GM21360 (cell line): ENCODE results near the gene FEM1C.

ENCODE experiments used
- ATAC-seq: cut with Tn5 transposase; IDR thresholded peaks from one replicate; pipeline ENCODE4 v1.9.1; 2021; ENCODE audit warnings: mild to moderate bottlenecking, moderate library complexity; ENCODE audit not compliant: unreplicated experiment

FEM1C gene, protein sequence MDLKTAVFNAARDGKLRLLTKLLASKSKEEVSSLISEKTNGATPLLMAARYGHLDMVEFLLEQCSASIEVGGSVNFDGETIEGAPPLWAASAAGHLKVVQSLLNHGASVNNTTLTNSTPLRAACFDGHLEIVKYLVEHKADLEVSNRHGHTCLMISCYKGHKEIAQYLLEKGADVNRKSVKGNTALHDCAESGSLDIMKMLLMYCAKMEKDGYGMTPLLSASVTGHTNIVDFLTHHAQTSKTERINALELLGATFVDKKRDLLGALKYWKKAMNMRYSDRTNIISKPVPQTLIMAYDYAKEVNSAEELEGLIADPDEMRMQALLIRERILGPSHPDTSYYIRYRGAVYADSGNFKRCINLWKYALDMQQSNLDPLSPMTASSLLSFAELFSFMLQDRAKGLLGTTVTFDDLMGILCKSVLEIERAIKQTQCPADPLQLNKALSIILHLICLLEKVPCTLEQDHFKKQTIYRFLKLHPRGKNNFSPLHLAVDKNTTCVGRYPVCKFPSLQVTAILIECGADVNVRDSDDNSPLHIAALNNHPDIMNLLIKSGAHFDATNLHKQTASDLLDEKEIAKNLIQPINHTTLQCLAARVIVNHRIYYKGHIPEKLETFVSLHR

DNA sequence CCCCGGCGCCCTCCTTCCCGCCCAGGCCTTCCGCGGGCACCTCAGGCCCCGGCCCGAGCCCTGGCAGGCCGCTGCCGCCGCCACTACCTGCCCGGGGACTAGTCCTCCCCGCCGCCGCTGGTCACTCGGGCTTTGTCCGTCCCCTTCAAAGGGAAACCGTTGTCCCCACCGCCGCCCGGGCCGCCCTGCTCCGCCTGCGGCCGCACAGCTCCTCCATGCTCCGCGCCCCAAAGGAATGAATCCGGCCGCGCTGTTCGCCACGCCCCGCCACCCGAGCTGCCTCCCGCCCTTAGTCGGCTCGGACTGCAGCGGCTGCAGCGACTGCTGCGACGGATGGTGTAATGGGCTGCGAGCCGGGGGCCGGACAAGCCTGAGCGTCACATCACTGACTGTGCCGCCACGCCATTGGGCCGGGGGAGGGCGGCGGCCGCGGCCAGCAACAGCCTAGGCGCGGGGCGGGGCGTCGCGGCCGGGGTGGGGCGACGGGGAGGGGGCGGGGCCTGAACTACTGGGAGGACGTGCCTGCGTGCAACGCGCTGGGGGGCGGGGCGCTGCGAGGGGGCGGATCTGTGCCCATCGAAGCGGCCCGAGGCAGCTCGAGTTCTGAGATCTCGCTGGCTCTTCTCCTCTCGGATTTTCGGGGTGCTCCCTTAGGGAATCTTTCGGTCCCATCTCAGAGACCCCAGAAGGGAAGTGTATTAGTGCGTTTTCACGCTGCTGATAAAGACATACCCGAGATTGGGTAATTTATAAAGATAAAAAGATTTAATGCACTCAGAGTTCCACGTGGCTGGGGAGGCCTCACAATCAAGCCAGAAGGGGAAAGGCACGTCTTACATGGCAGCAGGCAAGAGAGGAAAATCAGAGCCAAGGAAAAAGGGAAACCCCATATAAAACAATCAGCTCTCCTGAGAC is at the start of gene FEM1C:
Gene FEM1C, minus strand, starts transcription at position 340 of the 915 bp plus-strand sequence. CDS start 1,282 bp downstream, outside the sequence.
- ATAC-seq: peak; percentile 95

DNA sequence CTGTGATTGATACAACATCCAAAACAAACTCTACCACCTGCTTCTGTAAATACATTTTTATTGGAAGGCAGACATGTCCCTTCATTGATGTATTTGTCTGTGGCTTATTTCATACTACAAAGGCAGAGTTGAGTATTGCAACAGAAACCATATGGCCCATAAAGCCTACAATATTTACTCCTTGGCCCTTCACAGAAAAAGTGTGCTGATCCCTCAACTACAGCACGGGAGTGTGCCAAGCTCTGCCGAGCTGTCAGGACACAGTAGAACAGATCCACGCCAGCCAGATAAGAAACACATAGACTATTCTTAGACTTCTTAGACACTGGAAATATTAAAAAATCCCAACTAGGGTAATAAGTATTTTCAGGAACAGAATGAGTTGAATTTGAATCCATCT is 44.5 kb upstream of the FEM1C start:
- ATAC-seq: no peak

DNA sequence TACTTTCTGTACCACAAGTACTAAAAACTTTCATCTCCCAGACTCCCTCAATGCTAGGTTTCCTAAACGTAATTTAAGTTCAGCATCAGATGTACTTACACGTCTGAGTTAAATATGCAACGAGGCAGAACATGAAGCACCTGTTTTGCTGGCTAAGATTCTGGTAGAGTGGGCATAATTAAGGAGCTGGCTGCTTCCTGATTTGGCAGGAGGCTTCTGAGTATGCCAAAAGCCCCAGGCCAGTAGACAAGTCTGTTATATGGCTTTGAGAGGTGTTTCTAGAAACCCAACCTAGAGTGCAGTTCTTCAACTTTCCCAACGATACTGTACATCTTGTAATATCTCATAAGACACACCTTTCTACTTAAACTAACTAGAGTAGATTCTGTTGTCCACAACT is 44.1 kb upstream of the FEM1C start:
- no peak for ATAC-seq

GRCh38 chr5:115586525-115587146 is 42.1 kb upstream of the FEM1C start:
- ATAC-seq: no peak

DNA sequence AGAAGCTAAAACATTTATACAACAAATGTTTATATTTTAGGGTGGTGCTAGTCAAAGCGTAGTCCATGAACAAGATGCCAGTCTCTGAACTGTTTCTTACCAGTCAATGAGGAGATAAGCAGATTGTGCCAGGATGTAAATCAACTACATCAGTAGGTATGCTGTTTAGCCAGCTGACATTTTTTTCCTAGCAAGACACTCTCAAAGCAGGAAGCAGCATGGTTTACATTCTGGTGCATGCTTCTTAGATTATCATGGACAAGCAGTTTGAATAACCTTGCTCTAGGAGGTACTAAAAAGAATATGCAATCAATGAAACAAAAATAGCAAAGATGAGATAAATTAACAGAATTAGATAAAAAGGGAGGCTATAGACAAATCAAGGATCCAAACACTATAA is 40.7 kb upstream of the FEM1C start:
- no peak for ATAC-seq

DNA sequence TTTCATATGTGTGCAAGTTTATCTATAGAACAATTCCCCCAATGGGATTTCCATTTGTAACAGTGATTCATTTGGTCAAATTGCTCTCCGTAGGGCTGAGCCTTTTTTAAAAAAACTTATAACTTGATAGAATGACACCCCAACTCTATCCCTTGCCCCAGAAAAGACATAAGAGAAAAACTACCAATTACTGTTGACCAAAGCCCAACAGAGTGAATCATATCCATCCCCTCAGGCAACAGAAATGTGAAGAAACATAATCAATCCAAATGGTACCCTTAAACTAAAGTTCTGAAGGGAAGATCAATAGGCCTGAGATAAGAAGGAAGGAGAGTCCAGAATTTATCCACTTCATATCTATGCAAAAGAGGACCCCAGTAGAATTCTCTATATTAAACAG is 39.9 kb upstream of the FEM1C start:
- no peak for ATAC-seq

DNA sequence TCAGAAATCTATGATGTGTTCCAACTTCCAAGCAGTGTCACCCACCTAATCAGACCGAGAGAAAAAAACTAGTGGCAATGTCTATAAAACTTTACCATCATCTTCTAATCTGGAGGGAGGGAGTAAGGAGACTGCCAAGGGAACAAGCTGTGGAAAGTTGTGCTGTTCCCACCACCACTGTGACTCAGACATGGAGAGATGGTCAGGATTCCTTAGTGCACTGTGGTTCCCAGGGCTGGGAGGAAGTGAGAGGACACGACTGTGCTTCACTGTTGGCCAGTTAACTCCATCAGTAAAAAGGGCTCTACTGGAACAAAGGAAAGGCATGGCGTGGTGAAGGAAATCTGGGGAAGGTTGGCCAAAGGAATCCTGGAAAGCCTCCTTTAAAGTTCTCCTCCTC is 38.9 kb upstream of the FEM1C start:
- ATAC-seq: no peak

- no peak for ATAC-seq
Observed at GRCh38 chr5:115580941-115581340, 36.4 kb upstream of the FEM1C start.

DNA sequence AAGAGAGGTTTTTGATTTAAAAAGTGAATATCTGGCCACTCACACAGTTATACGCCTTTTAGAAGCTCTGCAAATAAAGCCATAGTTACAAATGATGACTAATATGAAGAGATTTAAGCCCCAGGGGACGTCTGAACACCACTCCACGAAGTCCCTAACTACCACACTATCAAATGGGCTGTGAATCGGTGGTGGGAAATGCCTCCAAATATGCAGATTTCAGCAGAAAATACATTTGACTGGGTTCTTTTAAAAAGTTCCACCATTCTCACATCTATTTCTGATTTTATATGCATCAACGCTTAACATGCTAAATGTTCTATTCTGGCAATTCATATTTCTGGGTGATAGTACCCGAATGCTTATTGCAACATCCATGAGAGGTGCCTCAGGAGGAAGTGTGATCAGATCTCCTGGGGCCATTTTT is 35.2 kb upstream of the FEM1C start:
- ATAC-seq: peak; percentile 64

DNA sequence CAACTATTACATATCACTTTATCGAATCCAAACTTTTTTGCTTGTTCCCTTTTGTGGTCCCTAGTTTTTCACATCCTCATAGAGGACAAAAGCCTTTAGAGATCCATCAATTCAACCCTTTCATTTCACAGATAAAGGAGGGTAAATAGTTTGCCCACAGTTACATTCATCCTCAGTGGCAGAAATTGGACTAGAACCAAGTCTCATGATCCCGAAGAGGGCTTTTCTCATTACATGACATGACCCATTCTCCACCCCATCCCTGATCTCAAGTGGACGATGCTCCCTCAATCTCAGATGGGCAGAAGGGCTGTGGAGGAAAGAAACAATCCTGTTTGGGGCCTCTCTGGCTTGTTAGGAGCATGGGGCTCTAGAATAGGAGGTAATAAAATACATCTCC is 34.6 kb upstream of the FEM1C start:
- ATAC-seq: peak; percentile 0

- ATAC-seq: peak; percentile 54
Observed at GRCh38 chr5:115578657-115579056, 34.1 kb upstream of the FEM1C start.

GRCh38 chr5:115577741-115578140 is 33.2 kb upstream of the FEM1C start:
- ATAC-seq: no peak

GRCh38 chr5:115577329-115577728 is 32.8 kb upstream of the FEM1C start:
- no peak for ATAC-seq

DNA sequence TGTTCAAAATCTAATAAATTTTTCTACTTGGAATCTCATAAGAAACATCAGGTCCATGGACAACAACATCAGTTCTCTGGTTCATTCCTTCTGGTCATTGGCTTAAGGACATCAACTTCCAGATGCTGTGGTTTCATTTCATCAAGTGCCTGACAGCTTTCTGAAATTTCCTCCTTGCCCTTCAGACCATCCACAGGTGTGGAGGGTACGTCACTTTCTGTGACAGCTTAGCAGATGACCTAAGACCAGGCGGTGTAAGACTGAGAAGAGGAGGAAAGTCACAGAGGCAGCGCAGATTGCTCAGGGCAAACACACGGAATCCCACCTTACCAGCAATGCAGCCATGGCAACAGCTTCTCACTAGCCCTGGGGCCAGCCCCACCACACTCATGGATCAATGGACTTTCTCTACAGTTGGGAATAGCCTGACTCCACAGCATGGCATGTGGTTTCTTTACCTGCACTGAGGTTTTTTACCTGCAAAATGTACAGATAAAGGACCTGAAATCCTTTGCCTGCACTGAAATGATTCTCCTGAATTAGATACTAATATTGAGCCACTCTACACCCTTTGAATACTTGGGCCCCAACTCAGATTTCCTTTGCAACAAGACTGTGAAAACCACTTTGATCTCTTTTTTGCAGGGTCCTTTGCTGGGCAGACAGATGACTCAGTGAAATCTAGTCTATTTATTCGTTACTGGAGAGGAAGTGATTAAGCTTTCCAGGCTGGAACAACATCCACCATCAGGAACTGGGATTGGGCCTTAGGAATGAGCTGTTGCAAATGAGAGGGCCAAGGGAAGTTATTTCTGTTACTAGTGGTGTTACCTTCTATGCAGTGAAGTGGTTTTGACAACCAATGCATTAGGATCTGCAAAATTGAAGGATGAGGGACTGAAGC is 30.8 kb upstream of the FEM1C start:
- peak; percentile 33 for ATAC-seq

DNA sequence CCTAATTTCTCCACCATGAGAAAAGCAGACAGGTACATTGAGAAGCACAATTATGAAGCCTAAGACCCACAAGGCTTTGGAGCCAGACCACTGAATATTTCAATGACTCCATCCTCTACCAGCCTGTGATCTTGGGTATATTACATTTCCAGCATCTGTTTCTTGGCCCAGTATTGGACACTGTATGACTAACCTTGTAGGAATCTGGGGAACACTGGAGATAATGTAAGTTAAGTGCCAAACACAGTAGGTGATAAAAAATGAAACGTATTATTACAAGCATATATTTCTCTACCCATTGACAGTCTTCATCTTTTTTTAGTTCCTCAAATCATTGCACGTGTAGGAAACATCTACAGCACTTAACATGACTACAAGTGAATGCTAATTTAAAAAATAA is 28.6 kb upstream of the FEM1C start:
- no peak for ATAC-seq

DNA sequence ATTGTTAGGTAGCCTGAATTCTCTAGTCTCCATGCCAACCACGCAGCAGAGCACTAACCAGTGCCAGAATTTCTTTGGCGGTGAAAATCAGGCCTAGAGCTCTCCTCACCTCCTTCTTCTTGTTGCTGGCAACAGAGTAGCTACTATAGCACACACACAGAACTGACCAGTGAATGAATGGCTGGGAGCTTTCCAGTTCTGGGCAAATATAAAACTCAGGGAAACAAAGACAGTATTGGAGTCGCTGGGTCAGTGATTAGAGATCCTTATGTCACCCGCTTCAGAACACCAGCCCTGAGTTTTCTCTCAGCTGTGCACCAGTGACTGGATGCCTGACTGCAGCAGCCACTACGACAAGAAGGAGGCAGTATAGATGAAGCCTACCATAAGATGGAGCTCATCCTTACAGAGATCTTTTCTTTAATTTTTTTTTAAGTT is 26.9 kb upstream of the FEM1C start:
- ATAC-seq: no peak

GRCh38 chr5:115568668-115569067 is 24.1 kb upstream of the FEM1C start:
- no peak for ATAC-seq

GRCh38 chr5:115565233-115565632 is 20.7 kb upstream of the FEM1C start:
- ATAC-seq: no peak

GRCh38 chr5:115561176-115561575 is 16.6 kb upstream of the FEM1C start:
- no peak for ATAC-seq

DNA sequence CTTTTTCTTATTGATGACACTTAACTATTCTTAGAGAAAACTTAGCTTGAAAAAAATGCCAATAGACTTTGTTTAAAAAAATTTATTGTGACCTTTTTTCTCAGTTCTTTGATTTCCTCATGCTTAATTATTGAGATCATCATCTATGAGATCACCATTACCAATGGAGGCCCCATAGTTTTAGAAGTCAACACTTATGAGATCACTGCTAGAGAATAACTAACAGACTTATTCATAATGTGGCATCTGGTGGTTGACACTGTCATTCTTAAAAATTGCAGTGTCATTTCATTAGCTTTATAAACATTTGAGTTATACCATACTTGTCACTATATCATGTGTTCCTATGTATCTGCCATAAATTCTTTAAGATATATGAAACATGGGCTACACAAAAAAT is 14.9 kb upstream of the FEM1C start:
- ATAC-seq: no peak
